Transverse colon (tissue), 4 donors: ENCODE measurements around the gene INPP4B.

Experiments used
- EP300 ChIP-seq: sonication (generic); formaldehyde crosslinking; IDR thresholded peaks from one replicate; pipeline ENCODE4 v1.6.1; 2017; ENCODE audit warnings: antibody characterized with exemption, low read depth
- POLR2A ChIP-seq: fragments of 450-650 bp; IDR thresholded peaks from one replicate; pipeline ENCODE4 v1.6.1; 2016; ENCODE audit warnings: antibody characterized with exemption, mild to moderate bottlenecking, moderate library complexity
- POLR2AphosphoS5 ChIP-seq, 3 donors: sonication (generic); formaldehyde crosslinking; IDR thresholded peaks; one replicate each; pipeline ENCODE4 v1.6.1; 2016; ENCODE audit warnings: antibody characterized with exemption in 3 of 3
- TF ChIP-seq, protein P1 (sequence below), 5 experiments: fragments of 200-600 bp in 3 of 5; fragments of 450-650 bp in 2 of 5; sonication (generic) in 3 of 5; IDR thresholded peaks; 1 replicate in 2 of 5; 2 replicates in 3 of 5; pipeline ENCODE4 v1.5.1; 2016 to 2017; ENCODE audit warnings: antibody characterized with exemption in 5 of 5, inconsistent platforms in 3 of 5, mild to moderate bottlenecking in 2 of 5, moderate library complexity in 1 of 5

DNA sequence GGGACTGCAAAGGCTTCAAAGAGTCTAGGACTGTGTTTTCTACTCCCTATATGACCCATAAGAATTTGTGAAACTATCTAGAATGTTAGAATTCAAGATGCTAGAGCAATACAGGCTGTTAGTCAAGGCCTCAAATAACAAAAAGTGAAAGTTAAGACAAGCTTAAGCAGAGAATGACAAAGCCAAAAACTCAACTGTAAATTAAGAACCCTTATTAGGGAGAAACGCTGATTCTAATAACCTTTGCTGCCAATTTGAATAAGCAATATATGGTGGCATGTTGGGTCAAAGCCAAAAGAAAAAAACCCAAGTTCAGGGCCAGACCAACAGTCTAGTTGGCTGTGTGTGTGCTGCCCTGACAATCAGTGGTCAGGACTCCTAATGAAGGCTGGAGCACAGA lies 160.0 kb downstream of the INPP4B start:
- no peak for TF ChIP-seq EP300
- TF ChIP-seq, protein P1, sequence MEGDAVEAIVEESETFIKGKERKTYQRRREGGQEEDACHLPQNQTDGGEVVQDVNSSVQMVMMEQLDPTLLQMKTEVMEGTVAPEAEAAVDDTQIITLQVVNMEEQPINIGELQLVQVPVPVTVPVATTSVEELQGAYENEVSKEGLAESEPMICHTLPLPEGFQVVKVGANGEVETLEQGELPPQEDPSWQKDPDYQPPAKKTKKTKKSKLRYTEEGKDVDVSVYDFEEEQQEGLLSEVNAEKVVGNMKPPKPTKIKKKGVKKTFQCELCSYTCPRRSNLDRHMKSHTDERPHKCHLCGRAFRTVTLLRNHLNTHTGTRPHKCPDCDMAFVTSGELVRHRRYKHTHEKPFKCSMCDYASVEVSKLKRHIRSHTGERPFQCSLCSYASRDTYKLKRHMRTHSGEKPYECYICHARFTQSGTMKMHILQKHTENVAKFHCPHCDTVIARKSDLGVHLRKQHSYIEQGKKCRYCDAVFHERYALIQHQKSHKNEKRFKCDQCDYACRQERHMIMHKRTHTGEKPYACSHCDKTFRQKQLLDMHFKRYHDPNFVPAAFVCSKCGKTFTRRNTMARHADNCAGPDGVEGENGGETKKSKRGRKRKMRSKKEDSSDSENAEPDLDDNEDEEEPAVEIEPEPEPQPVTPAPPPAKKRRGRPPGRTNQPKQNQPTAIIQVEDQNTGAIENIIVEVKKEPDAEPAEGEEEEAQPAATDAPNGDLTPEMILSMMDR (IDR thresholded peaks at IDR 0.05): no peak
- no peak for TF ChIP-seq POLR2A
- TF ChIP-seq POLR2AphosphoS5 (IDR thresholded peaks at IDR 0.05): no peak
